HepG2 (cell line): Measurements from ENCODE around the gene SBK3. TPM values are rescaled to one million over a fixed set of nuclear protein-coding genes. Genes with fewer than 3 reads are reported as not detected.

Experiments
- ATAC-seq: fragments of 200-7000 bp; cut with Tn5 transposase; 3 replicates; pipeline ENCODE4 v1.9.1; 2020; ENCODE audit warnings: mild to moderate bottlenecking, moderate library complexity
- BruUV-seq: library from RNA; stranded (reverse); fragments of 400-500 nt; replicated peaks from 2 replicates; lab custom pipeline; 2021; lab: Mats Ljungman, UMichigan
- CTCF ChIA-PET: fragments of 300-600 bp; formaldehyde crosslinking; extraction: SDS; loops from one replicate; lab custom pipeline; 2021; ENCODE audit warnings: low total read pairs, inconsistent platforms, low intra/inter-chr PET ratio; lab: Yijun Ruan, JAX
- POLR2A ChIA-PET: fragments of 350-600 bp; sonication (Branson Sonifier 250); formaldehyde crosslinking; loops from one replicate; lab custom pipeline; 2020; ENCODE audit warnings: antibody characterized with exemption, inconsistent platforms; lab: Yijun Ruan, JAX
- DNase-seq: peaks from one replicate; pipeline ENCODE4 v3.0.0-alpha.2; 2015; ENCODE audit warnings: low spot score
- FAIRE-seq: peaks from 3 replicates; lab custom pipeline; 2011; peaks lifted over from hg19 to GRCh38; lab: Jason Lieb, UNC
- H2AFZ ChIP-seq: one replicate; pipeline ENCODE4 v1.6.1; 2011; ENCODE audit warnings: low read length, inconsistent platforms
- H3K27ac ChIP-seq: fragments of 300-600 bp; 3 replicates; pipeline ENCODE4 v1.8.0; 2011; ENCODE audit warnings: mixed run types, mild to moderate bottlenecking, mixed read lengths, low read length, inconsistent platforms; ENCODE audit not compliant: insufficient read depth; ENCODE audit errors: extremely low read length
- H3K27me3 ChIP-seq, 2 experiments: fragments of 200-600 bp in 1 of 2; 2 replicates in 1 of 2; 3 replicates in 1 of 2; pipeline versions ENCODE4 v1.6.0 to v1.8.0; 2011; ENCODE audit warnings: low read length in 2 of 2, mild to moderate bottlenecking in 2 of 2, moderate library complexity in 2 of 2, inconsistent platforms in 1 of 2; ENCODE audit not compliant: insufficient read depth in 2 of 2, control insufficient read depth in 1 of 2
- H3K36me3 ChIP-seq, 2 experiments: fragments of 200-600 bp in 1 of 2; replicated peaks in 1 of 2; 2 replicates in 1 of 2; 3 replicates in 1 of 2; pipeline versions ENCODE4 v1.5.1 to v1.8.0; 2011; ENCODE audit warnings: low read length in 2 of 2, inconsistent platforms in 1 of 2; ENCODE audit not compliant: insufficient read depth in 2 of 2, control insufficient read depth in 1 of 2
- H3K4me1 ChIP-seq: 2 replicates; pipeline ENCODE4 v1.5.1; 2012; ENCODE audit warnings: low read length, inconsistent platforms; ENCODE audit not compliant: insufficient read depth
- H3K4me2 ChIP-seq: 2 replicates; pipeline ENCODE4 v1.6.0; 2011; ENCODE audit warnings: low read depth, low read length, inconsistent platforms
- H3K4me3 ChIP-seq, 3 experiments: fragments of 200-600 bp in 1 of 3; sonication (generic), shearing (Covaris generic) in 1 of 3; replicated peaks in 1 of 3; 2 replicates each; pipeline ENCODE4 v1.5.1; 2011 to 2016; ENCODE audit warnings: low read length in 3 of 3, inconsistent platforms in 2 of 3, low read depth in 2 of 3, mild to moderate bottlenecking in 2 of 3, control low read depth in 1 of 3, mixed read lengths in 1 of 3; ENCODE audit not compliant: insufficient read depth in 1 of 3
- H3K79me2 ChIP-seq: one replicate; pipeline ENCODE4 v1.6.1; 2011; ENCODE audit warnings: low read length, inconsistent platforms; ENCODE audit not compliant: insufficient read depth
- H3K9ac ChIP-seq: 2 replicates; pipeline ENCODE4 v1.6.0; 2011; ENCODE audit warnings: mild to moderate bottlenecking, low read depth, low read length, inconsistent platforms; ENCODE audit not compliant: insufficient read depth
- H3K9me3 ChIP-seq: 2 replicates; pipeline ENCODE4 v1.5.1; 2012; ENCODE audit warnings: mild to moderate bottlenecking, low read length
- H4K20me1 ChIP-seq: 2 replicates; pipeline ENCODE4 v1.6.0; 2011; ENCODE audit warnings: inconsistent platforms, mild to moderate bottlenecking, low read length, moderate library complexity; ENCODE audit not compliant: insufficient read depth
- ERF ChIP-seq: IDR thresholded peaks from 2 replicates; pipeline ENCODE4 v1.6.1; 2018; ENCODE audit warnings: missing biosample characterization, missing genetic modification reagents
- FOXK2 ChIP-seq: fragments of 450-650 bp; IDR thresholded peaks from 2 replicates; pipeline ENCODE4 v1.6.1; 2016
- GABPB1 ChIP-seq: IDR thresholded peaks from 2 replicates; pipeline ENCODE4 v1.6.1; 2016; ENCODE audit warnings: mild to moderate bottlenecking, missing genetic modification reagents, moderate library complexity, missing compliant biosample characterization
- HDAC1 ChIP-seq: sonication (generic); formaldehyde crosslinking; IDR thresholded peaks from 2 replicates; pipeline ENCODE4 v1.5.1; 2020; ENCODE audit warnings: mild to moderate bottlenecking, missing genetic modification reagents
- RCOR2 ChIP-seq: IDR thresholded peaks from 2 replicates; pipeline ENCODE4 v1.6.1; 2016; ENCODE audit warnings: missing biosample characterization, missing genetic modification reagents
- ZFP36L1 ChIP-seq: sonication (generic); formaldehyde crosslinking; IDR thresholded peaks from 2 replicates; pipeline ENCODE4 v1.8.0; 2022; ENCODE audit warnings: mild to moderate bottlenecking, missing genetic modification reagents, moderate library complexity
- WGBS: methylation state at CpG from one replicate; pipeline ENCODE4 v1.1.6; 2017; ENCODE audit warnings: low lambda C conversion rate; 5-methylcytosine and 5-hydroxymethylcytosine counted together
- in situ Hi-C: cut with HindIII; loops from 2 replicates; pipeline ENCODE4 v1.10.0; 2017; ENCODE audit warnings: low pct_unique_long_range_greater_than_20kb; ENCODE audit not compliant: extremely low pct_ligation_motif_present
- intact Hi-C: fragments of 100-400 bp; cut with micrococcal nuclease; formaldehyde crosslinking; loops from one replicate; pipeline ENCODE4 v1.10.0; 2022; ENCODE audit not compliant: unreplicated experiment
- polyA plus RNA-seq, 8 experiments: library from polyadenylated mRNA; depleted of rRNA in 3 of 8; stranded (reverse) in 7 of 8; unstranded in 1 of 8; fragments of >200 nt; fragmentation: Illumina TruSeq in 4 of 8; extraction: Trizol in 4 of 8; gene quantifications; 2 replicates each; pipeline versions ENCODE4 v1.2.1 to v1.2.3, GENCODE V29; 2011 to 2016; ENCODE audit warnings: low read depth in 4 of 8, missing spikeins in 1 of 8, mixed read lengths in 1 of 8; ENCODE audit not compliant: insufficient read depth in 1 of 8
- total RNA-seq, 5 experiments: library from RNA; depleted of rRNA; stranded (reverse); fragments of >200 nt; fragmentation: Illumina TruSeq; extraction: Trizol; gene quantifications; 2 replicates each; pipeline ENCODE4 v1.2.3, GENCODE V29; 2016; ENCODE audit warnings: low read depth in 1 of 5
- TF ChIP-seq, protein P1 (sequence below): IDR thresholded peaks from 2 replicates; pipeline ENCODE4 v1.6.1; 2016; ENCODE audit warnings: low read depth, control low read depth
- TF ChIP-seq, protein P2 (sequence below): sonication (generic); formaldehyde crosslinking; IDR thresholded peaks from 2 replicates; pipeline ENCODE4 v1.4.0; 2020; ENCODE audit warnings: mild to moderate bottlenecking, low read depth, missing genetic modification reagents
- TF ChIP-seq, protein P3 (sequence below): sonication (generic); formaldehyde crosslinking; IDR thresholded peaks from 2 replicates; pipeline ENCODE4 v1.5.0; 2020; ENCODE audit warnings: mild to moderate bottlenecking, missing genetic modification reagents, borderline replicate concordance
- TF ChIP-seq, protein P4 (sequence below), 2 experiments: sonication (generic) in 1 of 2; formaldehyde crosslinking in 1 of 2; IDR thresholded peaks; 2 replicates each; pipeline versions ENCODE4 v1.4.0 to v1.6.1; 2016 to 2020; ENCODE audit warnings: borderline replicate concordance in 1 of 2, low read depth in 1 of 2, mild to moderate bottlenecking in 1 of 2, missing genetic modification reagents in 1 of 2

SBK3 gene
- total and polyA plus RNA-seq, 2 of the 13 experiments (the other 11 are each of a cell fraction or from before 2014, with no cell fraction given): 0.66 to 0.77 TPM

DNA sequence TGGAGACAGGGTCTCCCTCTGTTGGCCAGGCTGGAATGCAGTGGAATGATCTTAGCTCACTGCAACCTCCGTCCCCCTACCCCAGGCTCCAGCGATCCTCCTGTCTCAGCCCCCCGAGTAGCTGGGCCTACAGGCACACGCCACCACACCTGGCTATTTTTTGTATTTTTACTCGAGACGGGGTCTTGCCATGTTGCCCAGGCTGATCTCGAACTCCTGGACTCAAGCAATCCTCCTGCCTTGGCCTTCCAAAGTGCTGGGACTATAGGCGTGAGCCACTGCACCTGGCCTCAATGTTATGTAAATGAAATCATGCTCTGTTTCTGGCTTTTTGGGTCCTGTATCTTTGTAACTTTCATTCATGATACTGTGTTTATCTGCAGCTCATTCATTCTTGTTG, 43.4 kb upstream of the SBK3 start:
- intact Hi-C loops: loop anchor here (10.0 kb wide), 2 partner anchors 46 to 74 kb away; no protein-coding TSS in a partner anchor
- no peak for ATAC-seq

More for the DNA sequence above, 43.4 kb upstream of the SBK3 start:
- H3K36me3 ChIP-seq: peaks cover 3% of the 10 kb centered on the region in 2 experiments; a peak in 4 of 5 replicates
- H3K4me2 ChIP-seq: no peak overlapping the region
- H2AFZ ChIP-seq: no peak overlapping the region
- no peak overlapping the region for H3K4me3 ChIP-seq
- FAIRE-seq (no peak), DNase-seq (no peak)
- TF ChIP-seq FOXK2 (no peak), RCOR2 (CRISPR knock-in tag) (no peak), GABPB1 (CRISPR knock-in tag) (no peak), HDAC1 (CRISPR knock-in tag) (no peak), ZFP36L1 (CRISPR knock-in tag) (no peak), ERF (CRISPR knock-in tag) (no peak)
- TF ChIP-seq, protein P1, sequence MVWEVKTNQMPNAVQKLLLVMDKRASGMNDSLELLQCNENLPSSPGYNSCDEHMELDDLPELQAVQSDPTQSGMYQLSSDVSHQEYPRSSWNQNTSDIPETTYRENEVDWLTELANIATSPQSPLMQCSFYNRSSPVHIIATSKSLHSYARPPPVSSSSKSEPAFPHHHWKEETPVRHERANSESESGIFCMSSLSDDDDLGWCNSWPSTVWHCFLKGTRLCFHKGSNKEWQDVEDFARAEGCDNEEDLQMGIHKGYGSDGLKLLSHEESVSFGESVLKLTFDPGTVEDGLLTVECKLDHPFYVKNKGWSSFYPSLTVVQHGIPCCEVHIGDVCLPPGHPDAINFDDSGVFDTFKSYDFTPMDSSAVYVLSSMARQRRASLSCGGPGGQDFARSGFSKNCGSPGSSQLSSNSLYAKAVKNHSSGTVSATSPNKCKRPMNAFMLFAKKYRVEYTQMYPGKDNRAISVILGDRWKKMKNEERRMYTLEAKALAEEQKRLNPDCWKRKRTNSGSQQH (CRISPR knock-in tag): no peak
- TF ChIP-seq, protein P2, sequence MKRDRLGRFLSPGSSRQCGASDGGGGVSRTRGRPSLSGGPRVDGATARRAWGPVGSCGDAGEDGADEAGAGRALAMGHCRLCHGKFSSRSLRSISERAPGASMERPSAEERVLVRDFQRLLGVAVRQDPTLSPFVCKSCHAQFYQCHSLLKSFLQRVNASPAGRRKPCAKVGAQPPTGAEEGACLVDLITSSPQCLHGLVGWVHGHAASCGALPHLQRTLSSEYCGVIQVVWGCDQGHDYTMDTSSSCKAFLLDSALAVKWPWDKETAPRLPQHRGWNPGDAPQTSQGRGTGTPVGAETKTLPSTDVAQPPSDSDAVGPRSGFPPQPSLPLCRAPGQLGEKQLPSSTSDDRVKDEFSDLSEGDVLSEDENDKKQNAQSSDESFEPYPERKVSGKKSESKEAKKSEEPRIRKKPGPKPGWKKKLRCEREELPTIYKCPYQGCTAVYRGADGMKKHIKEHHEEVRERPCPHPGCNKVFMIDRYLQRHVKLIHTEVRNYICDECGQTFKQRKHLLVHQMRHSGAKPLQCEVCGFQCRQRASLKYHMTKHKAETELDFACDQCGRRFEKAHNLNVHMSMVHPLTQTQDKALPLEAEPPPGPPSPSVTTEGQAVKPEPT: no peak
- TF ChIP-seq, protein P3, sequence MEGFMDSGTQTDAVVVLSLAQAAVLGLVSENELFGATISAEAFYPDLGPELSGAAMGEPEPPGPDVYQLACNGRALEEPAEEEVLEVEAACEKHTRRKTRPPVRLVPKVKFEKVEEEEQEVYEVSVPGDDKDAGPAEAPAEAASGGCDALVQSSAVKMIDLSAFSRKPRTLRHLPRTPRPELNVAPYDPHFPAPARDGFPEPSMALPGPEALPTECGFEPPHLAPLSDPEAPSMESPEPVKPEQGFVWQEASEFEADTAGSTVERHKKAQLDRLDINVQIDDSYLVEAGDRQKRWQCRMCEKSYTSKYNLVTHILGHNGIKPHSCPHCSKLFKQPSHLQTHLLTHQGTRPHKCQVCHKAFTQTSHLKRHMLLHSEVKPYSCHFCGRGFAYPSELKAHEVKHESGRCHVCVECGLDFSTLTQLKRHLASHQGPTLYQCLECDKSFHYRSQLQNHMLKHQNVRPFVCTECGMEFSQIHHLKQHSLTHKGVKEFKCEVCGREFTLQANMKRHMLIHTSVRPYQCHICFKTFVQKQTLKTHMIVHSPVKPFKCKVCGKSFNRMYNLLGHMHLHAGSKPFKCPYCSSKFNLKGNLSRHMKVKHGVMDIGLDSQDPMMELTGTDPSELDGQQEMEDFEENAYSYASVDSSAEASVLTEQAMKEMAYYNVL (CRISPR knock-in tag): no peak
- TF ChIP-seq, protein P4, sequence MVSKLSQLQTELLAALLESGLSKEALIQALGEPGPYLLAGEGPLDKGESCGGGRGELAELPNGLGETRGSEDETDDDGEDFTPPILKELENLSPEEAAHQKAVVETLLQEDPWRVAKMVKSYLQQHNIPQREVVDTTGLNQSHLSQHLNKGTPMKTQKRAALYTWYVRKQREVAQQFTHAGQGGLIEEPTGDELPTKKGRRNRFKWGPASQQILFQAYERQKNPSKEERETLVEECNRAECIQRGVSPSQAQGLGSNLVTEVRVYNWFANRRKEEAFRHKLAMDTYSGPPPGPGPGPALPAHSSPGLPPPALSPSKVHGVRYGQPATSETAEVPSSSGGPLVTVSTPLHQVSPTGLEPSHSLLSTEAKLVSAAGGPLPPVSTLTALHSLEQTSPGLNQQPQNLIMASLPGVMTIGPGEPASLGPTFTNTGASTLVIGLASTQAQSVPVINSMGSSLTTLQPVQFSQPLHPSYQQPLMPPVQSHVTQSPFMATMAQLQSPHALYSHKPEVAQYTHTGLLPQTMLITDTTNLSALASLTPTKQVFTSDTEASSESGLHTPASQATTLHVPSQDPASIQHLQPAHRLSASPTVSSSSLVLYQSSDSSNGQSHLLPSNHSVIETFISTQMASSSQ (IDR thresholded peaks at IDR 0.05; ENCODE audit: low read depth): no peak
- TF ChIP-seq, protein P4 (CRISPR knock-in tag; IDR thresholded peaks at IDR 0.05; ENCODE audit: borderline replicate concordance): no peak
- no peak overlapping the region for H3K27ac ChIP-seq
- 66% methylated on average over 8 of the region's 8 CpGs for WGBS
- in situ Hi-C loops: no loop called here
- peaks cover 26% of the 10 kb centered on the region for H3K4me1 ChIP-seq
- no TSS peak for BruUV-seq
- H3K79me2 ChIP-seq: no peaks in the 10 kb centered on the region
- H4K20me1 ChIP-seq: no peaks in the 10 kb centered on the region
- POLR2A ChIA-PET: no interaction called here
- no peak overlapping the region for H3K9ac ChIP-seq
- no peaks in the 10 kb centered on the region; a peak in 1 of 5 replicates for H3K27me3 ChIP-seq
- H3K9me3 ChIP-seq: no peaks in the 10 kb centered on the region
- CTCF ChIA-PET: no interaction called here
